GM06990 (cell line): Measurements from ENCODE around the gene GRAP2.

Experiments used
- DNase-seq: peaks from one replicate; pipeline ENCODE4 v3.0.0-alpha.2; 2011; ENCODE audit not compliant: insufficient read length; ENCODE audit errors: extremely low read depth
- H3K27me3 ChIP-seq: replicated peaks from 2 replicates; pipeline ENCODE4 v1.6.0; 2011; ENCODE audit warnings: low read length; ENCODE audit not compliant: control insufficient read depth, insufficient read depth
- H3K36me3 ChIP-seq: 2 replicates; pipeline ENCODE4 v1.5.1; 2011; ENCODE audit warnings: low read length; ENCODE audit not compliant: control insufficient read depth, insufficient read depth
- H3K4me3 ChIP-seq: replicated peaks from 2 replicates; pipeline ENCODE4 v1.5.1; 2011; ENCODE audit warnings: low read depth, mild to moderate bottlenecking, control low read depth, low read length
- TF ChIP-seq, protein P1 (sequence below): IDR thresholded peaks from 2 replicates; pipeline ENCODE4 v1.5.1; 2011; ENCODE audit warnings: low read length, control low read depth, mild to moderate bottlenecking, inconsistent platforms; ENCODE audit not compliant: insufficient read depth, poor library complexity, severe bottlenecking

Gene GRAP2

DNA sequence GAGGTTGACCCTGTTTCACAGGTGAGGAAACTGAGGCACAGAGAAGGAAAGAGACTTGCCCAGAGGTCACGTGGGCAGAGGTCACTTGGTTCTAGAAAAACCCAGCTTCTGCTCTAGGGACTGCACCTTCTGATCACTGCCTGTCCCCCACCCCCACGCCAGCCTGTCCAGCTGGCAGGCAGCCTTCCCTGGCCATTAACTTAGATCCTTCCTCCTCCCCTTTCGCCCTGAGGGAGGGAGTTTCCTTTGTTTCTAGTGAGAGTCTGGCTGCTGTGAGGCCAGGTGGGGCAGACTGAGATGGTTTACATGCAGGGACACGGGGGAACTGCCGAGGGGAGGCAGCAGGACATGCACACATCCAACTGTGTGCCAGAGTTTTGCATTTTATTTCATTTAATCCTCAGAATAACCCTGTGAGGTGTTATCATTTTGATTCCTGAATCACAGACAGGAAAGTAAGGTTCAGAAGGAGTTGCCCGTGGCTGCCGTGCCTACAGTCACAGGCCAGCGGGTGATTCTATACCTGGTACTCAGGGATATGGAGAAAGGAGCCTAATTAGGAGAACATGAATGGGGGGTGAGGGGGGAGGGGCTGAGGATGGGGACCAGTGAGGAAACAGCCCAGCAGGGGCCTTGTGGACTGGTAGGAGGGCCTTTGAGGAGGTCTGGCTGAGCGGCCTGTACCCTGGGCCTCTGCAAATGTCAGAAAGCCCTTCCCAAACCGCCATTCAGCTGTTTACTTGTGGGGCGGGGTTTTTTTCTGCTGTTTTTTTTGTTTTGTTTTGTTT lies 97.2 kb downstream of the GRAP2 start:
- Histone ChIP-seq H3K4me3 (no peak overlapping the region), H3K27me3 (peaks cover 3% of the 10 kb centered on the region), H3K36me3 (no peaks in the 10 kb centered on the region)
- no peak for DNase-seq
- TF ChIP-seq, protein P1, sequence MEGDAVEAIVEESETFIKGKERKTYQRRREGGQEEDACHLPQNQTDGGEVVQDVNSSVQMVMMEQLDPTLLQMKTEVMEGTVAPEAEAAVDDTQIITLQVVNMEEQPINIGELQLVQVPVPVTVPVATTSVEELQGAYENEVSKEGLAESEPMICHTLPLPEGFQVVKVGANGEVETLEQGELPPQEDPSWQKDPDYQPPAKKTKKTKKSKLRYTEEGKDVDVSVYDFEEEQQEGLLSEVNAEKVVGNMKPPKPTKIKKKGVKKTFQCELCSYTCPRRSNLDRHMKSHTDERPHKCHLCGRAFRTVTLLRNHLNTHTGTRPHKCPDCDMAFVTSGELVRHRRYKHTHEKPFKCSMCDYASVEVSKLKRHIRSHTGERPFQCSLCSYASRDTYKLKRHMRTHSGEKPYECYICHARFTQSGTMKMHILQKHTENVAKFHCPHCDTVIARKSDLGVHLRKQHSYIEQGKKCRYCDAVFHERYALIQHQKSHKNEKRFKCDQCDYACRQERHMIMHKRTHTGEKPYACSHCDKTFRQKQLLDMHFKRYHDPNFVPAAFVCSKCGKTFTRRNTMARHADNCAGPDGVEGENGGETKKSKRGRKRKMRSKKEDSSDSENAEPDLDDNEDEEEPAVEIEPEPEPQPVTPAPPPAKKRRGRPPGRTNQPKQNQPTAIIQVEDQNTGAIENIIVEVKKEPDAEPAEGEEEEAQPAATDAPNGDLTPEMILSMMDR, result no peak

DNA sequence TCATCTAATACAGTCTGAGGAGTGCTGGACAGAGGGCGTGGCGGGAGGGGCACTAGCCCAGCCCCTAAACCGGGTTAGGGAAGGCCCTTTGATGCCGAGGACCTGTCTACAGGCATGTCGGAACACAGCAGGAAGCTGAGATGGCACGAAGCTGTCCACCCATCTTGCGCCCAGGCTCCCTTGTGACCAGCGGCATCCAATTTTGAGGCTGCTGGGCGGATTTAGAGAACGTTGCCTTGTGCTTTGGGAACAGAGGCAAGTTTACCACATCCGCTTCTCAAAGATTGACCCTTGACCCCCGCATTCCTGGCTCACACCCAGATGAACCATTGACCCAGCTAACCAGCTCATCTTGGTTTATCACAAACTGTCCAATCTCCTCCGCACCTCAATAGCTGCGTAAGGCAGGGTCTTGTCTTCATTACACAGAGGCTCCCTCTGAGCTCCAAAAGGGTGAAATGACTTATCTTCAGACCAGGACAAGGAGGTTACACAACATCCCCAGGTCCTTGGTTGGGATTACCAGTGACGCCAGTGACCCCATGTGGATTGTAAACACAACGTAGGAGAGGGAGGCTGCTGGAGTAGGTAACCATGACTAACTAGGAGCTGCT lies 98.4 kb downstream of the GRAP2 start:
- TF ChIP-seq, protein P1, result no peak
- no peak for DNase-seq

DNA sequence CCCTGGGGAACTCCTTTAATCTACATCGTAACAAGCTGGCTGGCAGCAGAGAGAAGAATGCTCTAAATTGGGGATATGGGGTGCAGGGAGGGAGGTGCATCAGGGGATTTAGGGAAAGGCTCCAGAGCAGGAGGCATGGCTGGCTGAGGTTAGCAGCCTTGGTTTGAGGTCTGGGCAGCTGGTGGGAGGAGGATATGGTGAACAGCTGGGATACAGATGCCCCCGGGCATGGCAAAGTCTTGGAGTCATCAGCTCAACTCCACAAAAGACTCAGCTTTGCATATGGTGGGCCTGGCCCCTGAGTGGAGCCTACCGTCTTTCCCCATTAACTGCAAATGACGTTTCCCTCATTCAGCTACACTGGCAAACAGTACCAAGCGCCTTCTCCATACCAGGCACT lies 99.3 kb downstream of the GRAP2 start:
- DNase-seq, result no peak

More for the DNA sequence above, 98.4 kb downstream of the GRAP2 start:
- Histone ChIP-seq H3K36me3 (no peaks in the 10 kb centered on the region), H3K27me3 (peaks cover 3% of the 10 kb centered on the region), H3K4me3 (no peak overlapping the region)

DNA sequence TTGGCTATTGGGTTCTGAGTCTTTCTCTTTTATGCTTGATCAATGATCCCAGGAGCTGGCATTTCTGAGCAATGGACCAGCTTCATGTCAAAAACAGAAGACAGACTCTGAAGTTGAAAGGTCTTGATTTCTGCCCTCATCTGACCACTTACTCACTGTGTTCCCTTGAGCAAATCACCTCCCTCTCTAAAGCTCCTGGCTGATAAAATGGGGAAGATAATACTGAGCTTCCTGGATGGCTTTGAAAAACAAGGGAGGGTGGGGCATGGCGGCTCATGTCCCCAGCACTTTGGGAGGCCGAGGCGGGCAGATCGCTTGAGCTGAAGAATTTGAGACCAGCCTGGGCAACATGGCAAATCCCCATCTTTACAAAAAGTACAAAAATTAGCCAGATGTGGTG lies 100.2 kb downstream of the GRAP2 start:
- TF ChIP-seq, protein P1, result no peak
- Histone ChIP-seq H3K36me3 (no peaks in the 10 kb centered on the region), H3K4me3 (no peak overlapping the region), H3K27me3 (peaks cover 6% of the 10 kb centered on the region)
- no peak for DNase-seq

More for the DNA sequence above, 99.3 kb downstream of the GRAP2 start:
- H3K4me3 ChIP-seq, result no peak overlapping the region
- peaks cover 3% of the 10 kb centered on the region for H3K27me3 ChIP-seq
- no peaks in the 10 kb centered on the region for H3K36me3 ChIP-seq
- TF ChIP-seq, protein P1, result no peak

DNA sequence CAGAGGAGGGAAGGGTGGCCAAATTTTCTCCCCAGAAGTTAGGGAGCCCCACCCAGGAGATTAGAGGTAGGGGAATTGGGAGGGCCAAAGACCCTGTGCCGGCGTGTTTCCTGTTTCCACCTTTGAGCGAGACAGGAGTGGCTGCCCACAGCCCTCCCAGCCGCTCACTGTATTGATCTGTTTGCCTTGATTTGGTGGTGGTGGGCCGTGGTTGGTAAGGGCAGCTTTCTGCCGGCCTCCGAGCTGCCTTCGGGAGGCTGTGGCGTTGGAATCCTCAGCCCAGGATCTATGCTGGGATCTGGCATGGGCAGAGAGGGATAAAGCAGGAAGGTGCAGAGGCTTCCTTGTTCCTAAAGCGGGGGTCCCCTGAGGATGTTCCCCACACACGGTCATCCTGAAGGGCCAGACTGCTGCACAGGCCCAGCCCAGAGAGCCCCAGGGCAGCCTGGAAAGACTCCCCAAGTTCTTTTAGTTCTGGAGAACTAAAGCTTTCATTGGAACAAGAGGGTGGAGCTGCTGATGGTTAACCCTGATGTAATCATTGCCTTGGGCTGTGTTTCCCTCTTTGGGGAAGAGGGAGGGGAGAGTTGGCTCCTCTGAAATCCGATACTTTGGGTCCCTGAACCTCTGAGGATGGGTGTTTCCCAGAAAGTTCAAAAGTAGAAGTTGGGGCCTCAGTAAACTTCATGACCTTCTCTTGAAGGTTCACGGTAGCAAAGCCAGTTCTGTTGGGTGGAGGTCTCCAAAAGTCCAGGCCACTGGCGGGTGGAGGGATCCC lies 101.1 kb downstream of the GRAP2 start:
- Histone ChIP-seq H3K36me3 (no peaks in the 10 kb centered on the region), H3K27me3 (peaks cover 6% of the 10 kb centered on the region), H3K4me3 (no peak overlapping the region)
- TF ChIP-seq, protein P1, result no peak
- DNase-seq, result no peak
